Measurements from ENCODE around the gene TRAPPC4.
"Not testable (repeated sequence)": the region's sequence is repeated elsewhere in the genome, so short reads cannot be mapped to it uniquely, and the experiment has no call there.

The TRAPPC4 gene

GRCh38 chr11:119031912-119032280 is 13.3 kb downstream of the TRAPPC4 start:
- DNase-seq = no peak
- TF ChIP-seq GATA1 (IDR thresholded peaks at IDR 0.05; ENCODE audit: low read depth, low read length) (no peak), POLR2A (IDR thresholded peaks at IDR 0.05; ENCODE audit: low read length) (no peak)

DNA sequence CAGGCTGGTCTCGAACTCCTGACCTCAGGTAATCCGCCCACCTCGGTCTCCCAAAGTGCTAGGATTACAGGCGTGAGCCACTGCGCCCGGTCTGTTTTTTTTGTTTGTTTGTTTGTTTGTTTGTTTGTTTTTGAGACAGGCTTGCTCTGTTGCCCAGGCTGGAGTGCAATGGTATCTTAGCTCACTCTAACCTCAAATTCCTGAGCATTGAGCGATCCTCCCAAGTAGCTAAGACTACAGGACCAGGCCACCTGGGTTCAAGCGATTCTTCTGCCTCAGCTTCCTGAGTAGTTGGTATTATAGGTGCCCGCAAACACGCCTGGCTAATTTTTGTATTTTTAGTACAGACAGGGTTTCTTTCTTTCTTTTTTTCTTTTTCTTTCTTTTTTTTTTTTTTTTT is 14.9 kb downstream of the TRAPPC4 start:
- not testable (repeated sequence) for DNase-seq

DNA sequence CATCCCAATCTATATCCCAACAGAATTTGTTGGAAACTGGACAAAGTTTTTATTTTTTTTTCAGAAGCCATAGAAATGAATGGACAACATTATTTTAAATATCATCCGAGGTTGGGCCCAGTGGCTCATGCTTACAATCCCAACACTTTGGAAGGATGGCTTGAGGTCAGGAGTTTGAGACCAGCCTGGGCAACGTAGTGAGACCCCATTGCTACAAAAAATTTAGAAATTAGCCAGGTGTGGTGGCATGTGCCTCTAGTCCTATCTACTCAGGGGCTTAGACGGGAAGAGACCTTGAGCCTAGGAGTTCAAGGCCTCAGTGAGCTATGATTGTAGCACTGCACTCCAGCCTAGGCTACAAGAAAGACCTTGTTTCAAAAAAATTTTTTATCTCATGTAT is 16.2 kb downstream of the TRAPPC4 start:
- no peak for DNase-seq
- TF ChIP-seq POLR2A (IDR thresholded peaks at IDR 0.05; ENCODE audit: low read length) = no peak
- no peak for TF ChIP-seq GATA1 (IDR thresholded peaks at IDR 0.05; ENCODE audit: low read depth, low read length)

DNA sequence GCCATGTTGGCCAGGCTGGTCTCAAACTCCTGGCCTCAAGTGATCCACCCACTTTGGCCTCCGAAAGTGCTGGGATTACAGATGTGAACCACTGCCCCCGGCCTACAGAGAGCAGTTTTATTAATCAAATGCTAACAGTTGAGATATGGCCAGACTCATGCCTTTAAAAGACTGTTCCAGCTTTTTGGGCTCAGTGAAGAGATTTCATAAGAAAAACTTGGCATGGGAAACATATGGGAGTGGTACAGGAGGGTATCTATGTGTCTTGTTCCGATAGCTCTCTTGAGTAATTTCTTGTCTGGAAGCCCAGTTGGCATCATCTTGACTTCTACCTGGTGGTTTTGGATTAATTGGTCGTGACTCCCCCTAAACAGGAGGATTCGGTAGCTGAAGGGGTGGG is 20.3 kb downstream of the TRAPPC4 start:
- no peak for TF ChIP-seq GATA1 (IDR thresholded peaks at IDR 0.05; ENCODE audit: low read depth, low read length)
- no peak for TF ChIP-seq POLR2A (IDR thresholded peaks at IDR 0.05; ENCODE audit: low read length)
- no peak for DNase-seq

GRCh38 chr11:119039471-119039870 is 20.9 kb downstream of the TRAPPC4 start:
- DNase-seq = not testable (repeated sequence)

GRCh38 chr11:119041821-119042514 is 23.4 kb downstream of the TRAPPC4 start:
- no peak for DNase-seq
- TF ChIP-seq GATA1 (IDR thresholded peaks at IDR 0.05; ENCODE audit: low read depth, low read length) = no peak
- no peak for TF ChIP-seq POLR2A (IDR thresholded peaks at IDR 0.05; ENCODE audit: low read length)

GRCh38 chr11:119042927-119043326 is 24.4 kb downstream of the TRAPPC4 start:
- no peak for DNase-seq
- TF ChIP-seq GATA1 (IDR thresholded peaks at IDR 0.05; ENCODE audit: low read depth, low read length) (no peak), POLR2A (IDR thresholded peaks at IDR 0.05; ENCODE audit: low read length) (no peak)

DNA sequence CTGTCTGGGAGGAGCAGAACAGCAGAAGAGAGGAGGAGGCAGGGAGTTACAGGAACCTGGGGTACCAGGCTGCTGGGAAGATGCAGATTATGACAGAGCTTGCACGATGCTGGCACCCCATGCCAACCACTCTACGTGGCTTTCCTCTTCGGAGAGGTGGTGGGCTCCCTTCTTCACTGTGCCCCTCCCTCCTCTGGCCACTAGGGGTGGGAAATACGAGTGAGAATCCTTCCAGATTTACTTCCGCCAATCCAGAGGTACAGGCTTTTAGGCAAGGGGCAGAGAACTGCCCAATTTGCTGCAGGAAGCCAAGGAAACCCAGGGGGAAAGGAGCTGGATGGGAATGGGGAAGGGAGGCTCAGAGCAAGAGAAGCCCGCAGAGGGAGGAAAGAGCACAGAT is 26.1 kb downstream of the TRAPPC4 start:
- no peak for DNase-seq
- TF ChIP-seq GATA1 (IDR thresholded peaks at IDR 0.05; ENCODE audit: low read depth, low read length) (no peak), POLR2A (IDR thresholded peaks at IDR 0.05; ENCODE audit: low read length) (no peak)

DNA sequence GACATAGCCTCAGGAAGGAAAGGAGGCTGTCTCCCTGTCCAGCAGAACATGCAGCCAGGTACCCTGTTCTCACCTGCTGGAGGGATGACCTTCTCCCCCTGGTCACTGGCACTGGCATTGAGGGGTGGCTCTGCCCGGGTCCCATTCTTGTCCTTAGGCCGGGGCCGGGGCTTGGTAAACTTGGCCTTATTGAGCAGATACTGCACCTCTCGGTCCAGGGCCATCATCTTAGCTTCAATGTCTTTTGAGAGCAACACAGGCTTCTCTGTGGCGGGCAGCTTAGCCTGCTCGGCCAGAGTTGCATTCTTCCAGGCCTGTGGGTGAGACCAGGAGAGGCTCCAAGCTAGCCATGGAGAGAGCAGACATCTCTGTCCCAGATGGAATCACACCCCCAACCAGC is 27.9 kb downstream of the TRAPPC4 start:
- no peak for DNase-seq
- TF ChIP-seq GATA1 (IDR thresholded peaks at IDR 0.05; ENCODE audit: low read depth, low read length) = no peak
- no peak for TF ChIP-seq POLR2A (IDR thresholded peaks at IDR 0.05; ENCODE audit: low read length)

GRCh38 chr11:119047205-119047604 is 28.6 kb downstream of the TRAPPC4 start:
- no peak for DNase-seq
- no peak for TF ChIP-seq GATA1 (IDR thresholded peaks at IDR 0.05; ENCODE audit: low read depth, low read length)
- no peak for TF ChIP-seq POLR2A (IDR thresholded peaks at IDR 0.05; ENCODE audit: low read length)

DNA sequence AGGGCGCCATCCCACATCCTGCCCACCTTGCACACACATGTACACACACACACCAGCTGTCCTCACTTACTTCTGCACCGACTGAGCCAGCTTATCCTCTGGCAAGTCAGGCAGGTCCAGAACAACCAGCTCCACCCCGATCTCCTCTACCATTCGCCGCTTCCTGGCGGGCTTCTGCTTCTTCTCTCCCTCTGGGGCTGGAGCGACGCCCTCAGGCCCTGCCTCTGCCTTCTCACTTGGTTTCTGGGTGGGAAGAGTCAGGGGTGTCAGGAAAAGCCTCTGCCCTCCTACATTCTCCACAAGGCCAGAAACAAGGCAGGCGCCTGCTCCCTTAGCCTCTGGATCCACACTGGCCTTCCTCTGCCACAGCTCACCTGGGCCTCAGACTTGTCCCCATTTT is 30.1 kb downstream of the TRAPPC4 start:
- DNase-seq = no peak
- TF ChIP-seq POLR2A (IDR thresholded peaks at IDR 0.05; ENCODE audit: low read length) (no peak), GATA1 (IDR thresholded peaks at IDR 0.05; ENCODE audit: low read depth, low read length) (no peak)

GRCh38 chr11:119049081-119049480 is 30.5 kb downstream of the TRAPPC4 start:
- TF ChIP-seq GATA1 (IDR thresholded peaks at IDR 0.05; ENCODE audit: low read depth, low read length) = no peak
- TF ChIP-seq POLR2A (IDR thresholded peaks at IDR 0.05; ENCODE audit: low read length) = no peak

GRCh38 chr11:119051440-119052162 is 33.0 kb downstream of the TRAPPC4 start:
- DNase-seq = no peak
- no peak for TF ChIP-seq POLR2A (IDR thresholded peaks at IDR 0.05; ENCODE audit: low read length)
- TF ChIP-seq GATA1 (IDR thresholded peaks at IDR 0.05; ENCODE audit: low read depth, low read length) = no peak

More at GRCh38 chr11:119049081-119049480, 30.5 kb downstream of the TRAPPC4 start:
- DNase-seq = no peak

DNA sequence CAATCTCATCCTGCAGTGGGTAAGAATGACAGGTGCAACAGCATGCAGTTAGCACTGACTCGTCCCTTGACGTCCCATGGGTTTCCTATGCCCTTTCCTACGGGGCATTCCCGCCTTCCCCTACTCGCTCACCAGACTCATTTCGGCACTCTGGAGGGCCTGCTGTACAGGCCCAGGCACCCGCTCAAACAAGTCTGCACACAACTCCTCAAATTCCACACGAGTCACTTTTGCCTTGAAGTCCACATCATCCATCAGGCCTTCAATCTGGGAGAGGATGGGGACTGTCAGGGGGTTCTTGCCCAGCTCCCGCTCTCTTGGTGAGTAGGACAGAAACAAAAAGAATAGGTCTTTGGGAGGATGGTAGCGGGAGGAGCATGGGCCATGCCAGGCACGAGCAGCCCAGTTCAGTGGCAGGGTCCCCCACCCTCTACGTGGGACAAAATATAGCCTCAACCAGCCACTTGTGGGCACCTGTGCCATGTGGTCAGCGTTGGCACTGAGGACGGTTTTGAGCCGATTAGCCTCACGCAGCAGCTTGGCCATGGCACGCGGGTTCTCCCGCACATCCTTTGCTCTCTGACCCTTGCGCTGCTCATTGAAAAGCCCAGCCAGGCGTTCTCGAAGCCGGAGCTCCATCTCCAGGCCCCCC is 33.7 kb downstream of the TRAPPC4 start:
- DNase-seq = no peak
- TF ChIP-seq GATA1 (IDR thresholded peaks at IDR 0.05; ENCODE audit: low read depth, low read length) (no peak), POLR2A (IDR thresholded peaks at IDR 0.05; ENCODE audit: low read length) (no peak)

DNA sequence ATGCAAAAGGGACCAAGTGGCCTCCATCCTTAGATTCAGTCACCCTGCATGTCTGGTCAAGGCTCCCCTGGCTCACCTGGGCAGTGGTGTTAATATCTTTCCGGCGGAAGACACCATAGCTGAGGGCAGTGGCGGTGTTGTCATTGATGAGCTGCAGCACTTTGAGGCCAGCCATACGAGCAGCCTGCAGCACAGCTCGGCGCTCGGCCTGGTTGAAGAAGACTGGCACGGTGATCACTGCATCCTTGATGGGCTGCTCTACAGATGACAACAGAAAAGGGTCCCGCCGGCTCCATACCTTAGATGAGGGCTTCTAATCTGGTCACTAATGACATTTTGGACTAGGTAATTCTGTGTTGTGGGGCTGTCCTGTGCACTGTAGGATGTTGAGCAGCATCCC is 35.9 kb downstream of the TRAPPC4 start:
- no peak for DNase-seq
- TF ChIP-seq GATA1 (IDR thresholded peaks at IDR 0.05; ENCODE audit: low read depth, low read length) = no peak

Data from erythroblast (primary cell).